ENCODE results near the gene TRIO.

TRIO gene

GRCh38 chr5:14504332-14504727, 361.2 kb downstream of the TRIO start:
- Histone ChIP-seq H3K27me3 (ENCODE audit: control insufficient read depth in 1 of 2, insufficient read depth in 2 of 2, low read length in 2 of 2) (no peaks in the 10 kb centered on the region), H3K9ac (ENCODE audit: low read length) (no peak overlapping the region), H3K27ac (ENCODE audit: low read depth, low read length) (no peak overlapping the region), H3K36me3 (ENCODE audit: insufficient read depth, low read length) (peaks cover 71% of the 10 kb centered on the region), H3K4me3 (ENCODE audit: low read depth in 1 of 2, low read length in 2 of 2) (no peak overlapping the region), H3K4me1 (ENCODE audit: insufficient read depth, low read length) (no peaks in the 10 kb centered on the region), H3K9me3 (ENCODE audit: low read length) (no peaks in the 10 kb centered on the region)

- Histone ChIP-seq H3K9ac (ENCODE audit: low read length) (no peak overlapping the region), H3K4me1 (ENCODE audit: insufficient read depth, low read length) (no peaks in the 10 kb centered on the region), H3K27me3 (ENCODE audit: control insufficient read depth in 1 of 2, insufficient read depth in 2 of 2, low read length in 2 of 2) (no peaks in the 10 kb centered on the region), H3K36me3 (ENCODE audit: insufficient read depth, low read length) (peaks cover 68% of the 10 kb centered on the region), H3K9me3 (ENCODE audit: low read length) (no peaks in the 10 kb centered on the region), H3K4me3 (ENCODE audit: low read depth in 1 of 2, low read length in 2 of 2) (no peak overlapping the region), H3K27ac (ENCODE audit: low read depth, low read length) (no peak overlapping the region)
These were observed 361.7 kb downstream of the TRIO start for GRCh38 chr5:14504816-14505215.

- peaks cover 62% of the 10 kb centered on the region for H3K36me3 ChIP-seq (ENCODE audit: insufficient read depth, low read length)
- no peak overlapping the region for H3K9ac ChIP-seq (ENCODE audit: low read length)
- H3K9me3 ChIP-seq (ENCODE audit: low read length), result no peaks in the 10 kb centered on the region
- no peak overlapping the region for H3K27ac ChIP-seq (ENCODE audit: low read depth, low read length)
- no peak overlapping the region for H3K4me3 ChIP-seq (ENCODE audit: low read depth in 1 of 2, low read length in 2 of 2)
- H3K4me1 ChIP-seq (ENCODE audit: insufficient read depth, low read length), result no peaks in the 10 kb centered on the region
- no peaks in the 10 kb centered on the region for H3K27me3 ChIP-seq (ENCODE audit: control insufficient read depth in 1 of 2, insufficient read depth in 2 of 2, low read length in 2 of 2)
These were observed 362.4 kb downstream of the TRIO start for GRCh38 chr5:14505310-14506139.

- H3K4me3 ChIP-seq (ENCODE audit: low read depth in 1 of 2, low read length in 2 of 2), result no peak overlapping the region
- no peaks in the 10 kb centered on the region for H3K27me3 ChIP-seq (ENCODE audit: control insufficient read depth in 1 of 2, insufficient read depth in 2 of 2, low read length in 2 of 2)
- H3K36me3 ChIP-seq (ENCODE audit: insufficient read depth, low read length), result peaks cover 60% of the 10 kb centered on the region
- no peak overlapping the region for H3K9ac ChIP-seq (ENCODE audit: low read length)
- no peaks in the 10 kb centered on the region for H3K9me3 ChIP-seq (ENCODE audit: low read length)
- H3K27ac ChIP-seq (ENCODE audit: low read depth, low read length), result no peak overlapping the region
- H3K4me1 ChIP-seq (ENCODE audit: insufficient read depth, low read length), result no peaks in the 10 kb centered on the region
These were observed 363.0 kb downstream of the TRIO start for GRCh38 chr5:14506140-14506538.

GRCh38 chr5:14506661-14507060, 363.5 kb downstream of the TRIO start:
- Histone ChIP-seq H3K9me3 (ENCODE audit: low read length) (no peaks in the 10 kb centered on the region), H3K27me3 (ENCODE audit: control insufficient read depth in 1 of 2, insufficient read depth in 2 of 2, low read length in 2 of 2) (no peaks in the 10 kb centered on the region), H3K27ac (ENCODE audit: low read depth, low read length) (no peak overlapping the region), H3K4me3 (ENCODE audit: low read depth in 1 of 2, low read length in 2 of 2) (no peak overlapping the region), H3K36me3 (ENCODE audit: insufficient read depth, low read length) (peaks cover 55% of the 10 kb centered on the region), H3K9ac (ENCODE audit: low read length) (no peak overlapping the region), H3K4me1 (ENCODE audit: insufficient read depth, low read length) (no peaks in the 10 kb centered on the region)

- no peaks in the 10 kb centered on the region for H3K9me3 ChIP-seq (ENCODE audit: low read length)
- no peaks in the 10 kb centered on the region for H3K4me1 ChIP-seq (ENCODE audit: insufficient read depth, low read length)
- no peak overlapping the region for H3K27ac ChIP-seq (ENCODE audit: low read depth, low read length)
- no peaks in the 10 kb centered on the region for H3K27me3 ChIP-seq (ENCODE audit: control insufficient read depth in 1 of 2, insufficient read depth in 2 of 2, low read length in 2 of 2)
- H3K9ac ChIP-seq (ENCODE audit: low read length), result no peak overlapping the region
- H3K36me3 ChIP-seq (ENCODE audit: insufficient read depth, low read length), result peaks cover 53% of the 10 kb centered on the region
- H3K4me3 ChIP-seq (ENCODE audit: low read depth in 1 of 2, low read length in 2 of 2), result no peak overlapping the region
These were observed 364.2 kb downstream of the TRIO start for GRCh38 chr5:14507156-14507941.

GRCh38 chr5:14508046-14508445, 364.9 kb downstream of the TRIO start:
- Histone ChIP-seq H3K27ac (ENCODE audit: low read depth, low read length) (no peak overlapping the region), H3K36me3 (ENCODE audit: insufficient read depth, low read length) (peaks cover 46% of the 10 kb centered on the region), H3K4me1 (ENCODE audit: insufficient read depth, low read length) (no peaks in the 10 kb centered on the region), H3K27me3 (ENCODE audit: control insufficient read depth in 1 of 2, insufficient read depth in 2 of 2, low read length in 2 of 2) (no peaks in the 10 kb centered on the region), H3K9me3 (ENCODE audit: low read length) (no peaks in the 10 kb centered on the region), H3K4me3 (ENCODE audit: low read depth in 1 of 2, low read length in 2 of 2) (no peak overlapping the region), H3K9ac (ENCODE audit: low read length) (no peak overlapping the region)

- Histone ChIP-seq H3K36me3 (ENCODE audit: insufficient read depth, low read length) (peaks cover 36% of the 10 kb centered on the region), H3K4me1 (ENCODE audit: insufficient read depth, low read length) (no peaks in the 10 kb centered on the region), H3K27me3 (ENCODE audit: control insufficient read depth in 1 of 2, insufficient read depth in 2 of 2, low read length in 2 of 2) (no peaks in the 10 kb centered on the region), H3K4me3 (ENCODE audit: low read depth in 1 of 2, low read length in 2 of 2) (no peak overlapping the region), H3K27ac (ENCODE audit: low read depth, low read length) (no peak overlapping the region), H3K9me3 (ENCODE audit: low read length) (no peaks in the 10 kb centered on the region), H3K9ac (ENCODE audit: low read length) (no peak overlapping the region)
These were observed 366.4 kb downstream of the TRIO start for GRCh38 chr5:14509556-14509955.

- no peaks in the 10 kb centered on the region for H3K9me3 ChIP-seq (ENCODE audit: low read length)
- no peak overlapping the region for H3K27ac ChIP-seq (ENCODE audit: low read depth, low read length)
- no peak overlapping the region for H3K9ac ChIP-seq (ENCODE audit: low read length)
- no peaks in the 10 kb centered on the region for H3K4me1 ChIP-seq (ENCODE audit: insufficient read depth, low read length)
- H3K4me3 ChIP-seq (ENCODE audit: low read depth in 1 of 2, low read length in 2 of 2), result no peak overlapping the region
- no peaks in the 10 kb centered on the region for H3K27me3 ChIP-seq (ENCODE audit: control insufficient read depth in 1 of 2, insufficient read depth in 2 of 2, low read length in 2 of 2)
- peaks cover 30% of the 10 kb centered on the region for H3K36me3 ChIP-seq (ENCODE audit: insufficient read depth, low read length)
These were observed 367.1 kb downstream of the TRIO start for GRCh38 chr5:14510156-14510734.

GRCh38 chr5:14510880-14511279, 367.7 kb downstream of the TRIO start:
- no peaks in the 10 kb centered on the region for H3K9me3 ChIP-seq (ENCODE audit: low read length)
- H3K27me3 ChIP-seq (ENCODE audit: control insufficient read depth in 1 of 2, insufficient read depth in 2 of 2, low read length in 2 of 2), result no peaks in the 10 kb centered on the region
- H3K4me3 ChIP-seq (ENCODE audit: low read depth in 1 of 2, low read length in 2 of 2), result no peak overlapping the region
- H3K4me1 ChIP-seq (ENCODE audit: insufficient read depth, low read length), result no peaks in the 10 kb centered on the region
- H3K36me3 ChIP-seq (ENCODE audit: insufficient read depth, low read length), result peaks cover 25% of the 10 kb centered on the region
- H3K27ac ChIP-seq (ENCODE audit: low read depth, low read length), result no peak overlapping the region
- H3K9ac ChIP-seq (ENCODE audit: low read length), result no peak overlapping the region

GRCh38 chr5:14512574-14512973, 369.4 kb downstream of the TRIO start:
- H3K27ac ChIP-seq (ENCODE audit: low read depth, low read length), result no peak overlapping the region
- peaks cover 10% of the 10 kb centered on the region for H3K36me3 ChIP-seq (ENCODE audit: insufficient read depth, low read length)
- no peaks in the 10 kb centered on the region for H3K4me1 ChIP-seq (ENCODE audit: insufficient read depth, low read length)
- no peak overlapping the region for H3K4me3 ChIP-seq (ENCODE audit: low read depth in 1 of 2, low read length in 2 of 2)
- H3K27me3 ChIP-seq (ENCODE audit: control insufficient read depth in 1 of 2, insufficient read depth in 2 of 2, low read length in 2 of 2), result no peaks in the 10 kb centered on the region
- no peak overlapping the region for H3K9ac ChIP-seq (ENCODE audit: low read length)
- H3K9me3 ChIP-seq (ENCODE audit: low read length), result no peaks in the 10 kb centered on the region

Measured in muscle layer of colon (tissue), 2 donors.